IgD-negative memory B cell (primary cell): ENCODE data around the gene TMEM88. TPM values are rescaled to one million over a fixed set of nuclear protein-coding genes. Genes with fewer than 3 reads are reported as not detected.
"Not testable (repeated sequence)": the region's sequence is repeated elsewhere in the genome, so short reads cannot be mapped to it uniquely, and the experiment has no call there.

Experiments
- H3K27ac Mint-ChIP-seq, 3 donors: one replicate each; pipeline ENCODE4 v1.8.0; 2020 to 2022; ENCODE audit warnings: mild to moderate bottlenecking in 3 of 3, mixed read lengths in 3 of 3, moderate library complexity in 1 of 3
- H3K27me3 Mint-ChIP-seq: one replicate; pipeline ENCODE4 v1.8.0; 2021; ENCODE audit warnings: mixed read lengths
- H3K36me3 Mint-ChIP-seq: one replicate; pipeline ENCODE4 v1.8.0; 2020; ENCODE audit warnings: mild to moderate bottlenecking, mixed read lengths
- H3K4me1 Mint-ChIP-seq, 3 donors: one replicate each; pipeline ENCODE4 v1.8.0; 2020 to 2022; ENCODE audit warnings: mixed read lengths in 3 of 3, mild to moderate bottlenecking in 1 of 3
- H3K4me3 Mint-ChIP-seq, 4 donors: one replicate each; pipeline ENCODE4 v1.8.0; 2020 to 2022; ENCODE audit warnings: mild to moderate bottlenecking in 4 of 4, mixed read lengths in 4 of 4, moderate library complexity in 3 of 4
- H3K9me3 Mint-ChIP-seq, 3 donors: one replicate each; pipeline ENCODE4 v1.8.0; 2020 to 2021; ENCODE audit warnings: mixed read lengths in 3 of 3, mild to moderate bottlenecking in 1 of 3
- polyA plus RNA-seq: library from polyadenylated mRNA; unstranded; fragments of 300-500 nt; fragmentation: Illumina TruSeq; gene quantifications from one replicate; pipeline ENCODE4 v1.2.3, GENCODE V29; 2021

Gene TMEM88
- polyA plus RNA-seq: not detected

GRCh38 chr17:7854851-7855659, at the start of gene TMEM88:
Gene TMEM88, plus strand, starts transcription at chr17:7855066. Its CDS starts 9 bp downstream, at chr17:7855075.
- H3K4me1 Mint-ChIP-seq: peaks cover 12 to 29% (median 13%) of the 10 kb centered on the region in 3 donors
- H3K4me3 Mint-ChIP-seq: peak within 1 kb of the TSS in 3 of 4 donors; percentile 30 to 67 (median 58)
- H3K36me3 Mint-ChIP-seq: no peaks in the 10 kb centered on the region
- peak within 1 kb of the TSS in 2 of 3 donors; percentile 20 to 69 for H3K27ac Mint-ChIP-seq
- no peaks in the 10 kb centered on the region for H3K27me3 Mint-ChIP-seq
- no peaks in the 10 kb centered on the region for H3K9me3 Mint-ChIP-seq

GRCh38 chr17:7806587-7806986, 48.3 kb upstream of the TMEM88 start:
- Mint-ChIP-seq H3K4me3 (no peak overlapping the region), H3K4me1 (peaks cover 0 to 3% (median 2%) of the 10 kb centered on the region in 3 donors), H3K36me3 (no peaks in the 10 kb centered on the region), H3K9me3 (no peaks in the 10 kb centered on the region), H3K27me3 (peaks cover 23% of the 10 kb centered on the region), H3K27ac (no peak overlapping the region)

- Mint-ChIP-seq H3K36me3 (no peaks in the 10 kb centered on the region), H3K4me3 (no peak overlapping the region), H3K27ac (no peak overlapping the region), H3K4me1 (peaks cover 0 to 3% (median 2%) of the 10 kb centered on the region in 3 donors), H3K27me3 (peaks cover 22% of the 10 kb centered on the region), H3K9me3 (no peaks in the 10 kb centered on the region)
Measured at GRCh38 chr17:7807206-7807605, 47.7 kb upstream of the TMEM88 start.

- peaks cover 10% of the 10 kb centered on the region for H3K27me3 Mint-ChIP-seq
Measured at GRCh38 chr17:7809086-7809790, 45.6 kb upstream of the TMEM88 start.

GRCh38 chr17:7809791-7810343, 45.0 kb upstream of the TMEM88 start:
- H3K36me3 Mint-ChIP-seq, H3K4me1 Mint-ChIP-seq, H3K27me3 Mint-ChIP-seq, H3K9me3 Mint-ChIP-seq, H3K27ac Mint-ChIP-seq, H3K4me3 Mint-ChIP-seq: not testable (repeated sequence)

More at GRCh38 chr17:7809086-7809790, 45.6 kb upstream of the TMEM88 start:
- no peak overlapping the region for H3K27ac Mint-ChIP-seq
- no peak overlapping the region for H3K4me3 Mint-ChIP-seq
- no peaks in the 10 kb centered on the region for H3K9me3 Mint-ChIP-seq
- no peaks in the 10 kb centered on the region for H3K4me1 Mint-ChIP-seq
- H3K36me3 Mint-ChIP-seq: no peaks in the 10 kb centered on the region

GRCh38 chr17:7811251-7811650, 43.6 kb upstream of the TMEM88 start:
- Mint-ChIP-seq H3K36me3 (no peaks in the 10 kb centered on the region), H3K4me3 (no peak overlapping the region), H3K27ac (no peak overlapping the region)

GRCh38 chr17:7814969-7815368, 39.9 kb upstream of the TMEM88 start:
- no peak overlapping the region for H3K4me3 Mint-ChIP-seq
- H3K9me3 Mint-ChIP-seq: no peaks in the 10 kb centered on the region
- H3K36me3 Mint-ChIP-seq: peaks cover 1% of the 10 kb centered on the region
- H3K27ac Mint-ChIP-seq: no peak overlapping the region
- H3K4me1 Mint-ChIP-seq: no peaks in the 10 kb centered on the region
- no peaks in the 10 kb centered on the region for H3K27me3 Mint-ChIP-seq

More at GRCh38 chr17:7811251-7811650, 43.6 kb upstream of the TMEM88 start:
- Mint-ChIP-seq H3K27me3 (peaks cover 10% of the 10 kb centered on the region), H3K9me3 (no peaks in the 10 kb centered on the region), H3K4me1 (no peaks in the 10 kb centered on the region)

GRCh38 chr17:7816926-7817642, 37.8 kb upstream of the TMEM88 start:
- H3K9me3 Mint-ChIP-seq: no peaks in the 10 kb centered on the region
- H3K4me3 Mint-ChIP-seq: no peak overlapping the region
- H3K36me3 Mint-ChIP-seq: peaks cover 1% of the 10 kb centered on the region
- no peak overlapping the region for H3K27ac Mint-ChIP-seq
- H3K4me1 Mint-ChIP-seq: no peaks in the 10 kb centered on the region
- H3K27me3 Mint-ChIP-seq: no peaks in the 10 kb centered on the region

- H3K36me3 Mint-ChIP-seq: peaks cover 1% of the 10 kb centered on the region
- H3K27me3 Mint-ChIP-seq: no peaks in the 10 kb centered on the region
- H3K4me1 Mint-ChIP-seq: no peaks in the 10 kb centered on the region
- no peak overlapping the region for H3K4me3 Mint-ChIP-seq
- H3K9me3 Mint-ChIP-seq: no peaks in the 10 kb centered on the region
- H3K27ac Mint-ChIP-seq: no peak overlapping the region
Measured at GRCh38 chr17:7817643-7817964, 37.3 kb upstream of the TMEM88 start.

GRCh38 chr17:7818026-7818425, 36.8 kb upstream of the TMEM88 start:
- no peak overlapping the region for H3K4me3 Mint-ChIP-seq
- H3K4me1 Mint-ChIP-seq: no peaks in the 10 kb centered on the region
- no peaks in the 10 kb centered on the region for H3K27me3 Mint-ChIP-seq
- H3K9me3 Mint-ChIP-seq: no peaks in the 10 kb centered on the region
- peaks cover 1% of the 10 kb centered on the region for H3K36me3 Mint-ChIP-seq
- H3K27ac Mint-ChIP-seq: peak overlapping the region in 1 of 3 donors; percentile 85

GRCh38 chr17:7818746-7819645, 35.9 kb upstream of the TMEM88 start:
- Mint-ChIP-seq H3K27me3 (no peaks in the 10 kb centered on the region), H3K36me3 (peaks cover 1% of the 10 kb centered on the region), H3K9me3 (no peaks in the 10 kb centered on the region), H3K4me3 (no peak overlapping the region), H3K27ac (peak overlapping the region in 1 of 3 donors; percentile 85), H3K4me1 (no peaks in the 10 kb centered on the region)

GRCh38 chr17:7820231-7820630, 34.6 kb upstream of the TMEM88 start:
- H3K36me3 Mint-ChIP-seq: peaks cover 1% of the 10 kb centered on the region
- no peak overlapping the region for H3K27ac Mint-ChIP-seq
- peaks cover 0 to 3% (median 0%) of the 10 kb centered on the region in 3 donors for H3K4me1 Mint-ChIP-seq
- H3K4me3 Mint-ChIP-seq: no peak overlapping the region
- no peaks in the 10 kb centered on the region for H3K27me3 Mint-ChIP-seq
- no peaks in the 10 kb centered on the region for H3K9me3 Mint-ChIP-seq

GRCh38 chr17:7822126-7822525, 32.7 kb upstream of the TMEM88 start:
- H3K4me1 Mint-ChIP-seq: peaks cover 0 to 5% (median 0%) of the 10 kb centered on the region in 3 donors
- no peaks in the 10 kb centered on the region for H3K27me3 Mint-ChIP-seq
- H3K4me3 Mint-ChIP-seq: no peak overlapping the region
- no peak overlapping the region for H3K27ac Mint-ChIP-seq
- H3K9me3 Mint-ChIP-seq: no peaks in the 10 kb centered on the region
- H3K36me3 Mint-ChIP-seq: peaks cover 1% of the 10 kb centered on the region

GRCh38 chr17:7823581-7824001, 31.3 kb upstream of the TMEM88 start:
- H3K4me1 Mint-ChIP-seq: peaks cover 0 to 5% (median 0%) of the 10 kb centered on the region in 3 donors
- H3K27ac Mint-ChIP-seq: no peak overlapping the region
- H3K9me3 Mint-ChIP-seq: no peaks in the 10 kb centered on the region

More at GRCh38 chr17:7823581-7824001, 31.3 kb upstream of the TMEM88 start:
- Mint-ChIP-seq H3K4me3 (no peak overlapping the region), H3K27me3 (no peaks in the 10 kb centered on the region), H3K36me3 (peaks cover 1% of the 10 kb centered on the region)
